ENCODE results near the gene NR2F1. TPM values are rescaled to one million over a fixed set of nuclear protein-coding genes. Genes with fewer than 3 reads are reported as not detected.

NR2F1 gene
- total RNA-seq, 2 experiments from 2014 or later, result not detected

GRCh38 chr5:93611976-93612854, 29.2 kb downstream of the NR2F1 start:
- no peak overlapping the region for H2AFZ ChIP-seq (ENCODE audit: low read length)
- no peak for DNase-seq (ENCODE audit: low spot score)
- BruUV-seq (replicated peaks), result no TSS peak
- H3K79me2 ChIP-seq (ENCODE audit: insufficient read depth, low read depth, low read length), result no peaks in the 10 kb centered on the region
- no peak overlapping the region for H3K27ac ChIP-seq (ENCODE audit: low read depth, low read length, poor library complexity, severe bottlenecking)
- H3K4me1 ChIP-seq (ENCODE audit: insufficient read depth, low read length, poor library complexity, severe bottlenecking), result no peaks in the 10 kb centered on the region
- CTCF ChIA-PET (ENCODE audit: unreplicated experiment), result no interaction called here
- no peaks in the 10 kb centered on the region for H3K9me3 ChIP-seq (ENCODE audit: low read length)
- H3K9me2 ChIP-seq (ENCODE audit: insufficient read depth, low read length), result no peaks in the 10 kb centered on the region
- intact Hi-C loops (cut with micrococcal nuclease; ENCODE audit: unreplicated experiment), result no loop called here
- no peak for TF ChIP-seq EZH2phosphoT487 (IDR thresholded peaks at IDR 0.05; ENCODE audit: borderline replicate concordance, low read depth, low read length)
- TF ChIP-seq, protein P1, sequence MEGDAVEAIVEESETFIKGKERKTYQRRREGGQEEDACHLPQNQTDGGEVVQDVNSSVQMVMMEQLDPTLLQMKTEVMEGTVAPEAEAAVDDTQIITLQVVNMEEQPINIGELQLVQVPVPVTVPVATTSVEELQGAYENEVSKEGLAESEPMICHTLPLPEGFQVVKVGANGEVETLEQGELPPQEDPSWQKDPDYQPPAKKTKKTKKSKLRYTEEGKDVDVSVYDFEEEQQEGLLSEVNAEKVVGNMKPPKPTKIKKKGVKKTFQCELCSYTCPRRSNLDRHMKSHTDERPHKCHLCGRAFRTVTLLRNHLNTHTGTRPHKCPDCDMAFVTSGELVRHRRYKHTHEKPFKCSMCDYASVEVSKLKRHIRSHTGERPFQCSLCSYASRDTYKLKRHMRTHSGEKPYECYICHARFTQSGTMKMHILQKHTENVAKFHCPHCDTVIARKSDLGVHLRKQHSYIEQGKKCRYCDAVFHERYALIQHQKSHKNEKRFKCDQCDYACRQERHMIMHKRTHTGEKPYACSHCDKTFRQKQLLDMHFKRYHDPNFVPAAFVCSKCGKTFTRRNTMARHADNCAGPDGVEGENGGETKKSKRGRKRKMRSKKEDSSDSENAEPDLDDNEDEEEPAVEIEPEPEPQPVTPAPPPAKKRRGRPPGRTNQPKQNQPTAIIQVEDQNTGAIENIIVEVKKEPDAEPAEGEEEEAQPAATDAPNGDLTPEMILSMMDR (conservative IDR thresholded peaks at IDR 0.05; ENCODE audit: low read length), result no peak
- no peak overlapping the region for H3K4me3 ChIP-seq (ENCODE audit: low read depth, low read length, poor library complexity, severe bottlenecking)
- H3K36me3 ChIP-seq (ENCODE audit: insufficient read depth, low read length), result no peaks in the 10 kb centered on the region
- POLR2A ChIA-PET, result no interaction called here
- no peaks in the 10 kb centered on the region for H4K20me1 ChIP-seq (ENCODE audit: insufficient read depth, low read length)
- H3K4me2 ChIP-seq (ENCODE audit: low read length), result no peak overlapping the region

GRCh38 chr5:93612855-93613243, 29.8 kb downstream of the NR2F1 start:
- Histone ChIP-seq H3K9me3 (ENCODE audit: low read length) (no peaks in the 10 kb centered on the region), H3K27ac (ENCODE audit: low read depth, low read length, poor library complexity, severe bottlenecking) (no peak overlapping the region), H3K36me3 (ENCODE audit: insufficient read depth, low read length) (no peaks in the 10 kb centered on the region), H3K9me2 (ENCODE audit: insufficient read depth, low read length) (no peaks in the 10 kb centered on the region), H3K4me1 (ENCODE audit: insufficient read depth, low read length, poor library complexity, severe bottlenecking) (no peaks in the 10 kb centered on the region), H3K4me3 (ENCODE audit: low read depth, low read length, poor library complexity, severe bottlenecking) (no peak overlapping the region), H3K79me2 (ENCODE audit: insufficient read depth, low read depth, low read length) (no peaks in the 10 kb centered on the region), H2AFZ (ENCODE audit: low read length) (no peak overlapping the region), H4K20me1 (ENCODE audit: insufficient read depth, low read length) (no peaks in the 10 kb centered on the region), H3K4me2 (ENCODE audit: low read length) (no peak overlapping the region)
- CTCF ChIA-PET (ENCODE audit: unreplicated experiment), result no interaction called here
- POLR2A ChIA-PET, result no interaction called here
- no TSS peak for BruUV-seq (replicated peaks)
- TF ChIP-seq, protein P1 (conservative IDR thresholded peaks at IDR 0.05; ENCODE audit: low read length), result no peak
- TF ChIP-seq EZH2phosphoT487 (IDR thresholded peaks at IDR 0.05; ENCODE audit: borderline replicate concordance, low read depth, low read length), result no peak
- intact Hi-C loops (cut with micrococcal nuclease; ENCODE audit: unreplicated experiment), result no loop called here
- DNase-seq (ENCODE audit: low spot score), result no peak

- intact Hi-C loops (cut with micrococcal nuclease; ENCODE audit: unreplicated experiment), result no loop called here
- TF ChIP-seq, protein P1 (conservative IDR thresholded peaks at IDR 0.05; ENCODE audit: low read length), result no peak
- no peak for TF ChIP-seq EZH2phosphoT487 (IDR thresholded peaks at IDR 0.05; ENCODE audit: borderline replicate concordance, low read depth, low read length)
- BruUV-seq (replicated peaks), result no TSS peak
Observed at GRCh38 chr5:93616538-93617174, 33.6 kb downstream of the NR2F1 start.

More at GRCh38 chr5:93616538-93617174, 33.6 kb downstream of the NR2F1 start:
- POLR2A ChIA-PET, result no interaction called here
- Histone ChIP-seq H3K4me3 (ENCODE audit: low read depth, low read length, poor library complexity, severe bottlenecking) (no peak overlapping the region), H3K9me3 (ENCODE audit: low read length) (no peaks in the 10 kb centered on the region), H3K27ac (ENCODE audit: low read depth, low read length, poor library complexity, severe bottlenecking) (no peak overlapping the region), H3K36me3 (ENCODE audit: insufficient read depth, low read length) (no peaks in the 10 kb centered on the region), H3K79me2 (ENCODE audit: insufficient read depth, low read depth, low read length) (no peaks in the 10 kb centered on the region), H3K4me2 (ENCODE audit: low read length) (no peak overlapping the region), H3K4me1 (ENCODE audit: insufficient read depth, low read length, poor library complexity, severe bottlenecking) (no peaks in the 10 kb centered on the region), H3K9me2 (ENCODE audit: insufficient read depth, low read length) (no peaks in the 10 kb centered on the region), H2AFZ (ENCODE audit: low read length) (no peak overlapping the region), H4K20me1 (ENCODE audit: insufficient read depth, low read length) (no peaks in the 10 kb centered on the region)
- CTCF ChIA-PET (ENCODE audit: unreplicated experiment), result no interaction called here
- no peak for DNase-seq (ENCODE audit: low spot score)
